Stomach (tissue), 4 donors: Measurements from ENCODE around the gene ARID2.

ENCODE experiments used
- CTCF ChIP-seq, 7 experiments: fragments of 450-650 bp in 4 of 7; fragments of 200-600 bp in 3 of 7; sonication (generic) in 3 of 7; IDR thresholded peaks; one replicate each; pipeline ENCODE4 v1.5.1; 2016 to 2019; ENCODE audit warnings: antibody characterized with exemption in 7 of 7, control low read depth in 2 of 7, mild to moderate bottlenecking in 1 of 7
- EP300 ChIP-seq: sonication (generic); formaldehyde crosslinking; IDR thresholded peaks from one replicate; pipeline ENCODE4 v1.6.1; 2017; ENCODE audit warnings: antibody characterized with exemption
- POLR2A ChIP-seq, 4 donors: fragments of 450-650 bp; IDR thresholded peaks; one replicate each; pipeline ENCODE4 v1.6.1; 2016; ENCODE audit warnings: antibody characterized with exemption in 4 of 4, control low read depth in 2 of 4, mild to moderate bottlenecking in 1 of 4, moderate library complexity in 1 of 4

GRCh38 chr12:45732936-45733335 lies 3.4 kb downstream of the ARID2 start:
- TF ChIP-seq CTCF (IDR thresholded peaks at IDR 0.05) (no peak), POLR2A (IDR thresholded peaks at IDR 0.05) (no peak), EP300 (no peak)
